GM12872 (cell line): ENCODE measurements around the gene ABHD3.

ENCODE experiments used
- CTCF ChIP-seq: IDR thresholded peaks from 3 replicates; pipeline ENCODE4 v1.5.1; 2011; ENCODE audit warnings: low read depth, mild to moderate bottlenecking, low read length, moderate library complexity; ENCODE audit not compliant: insufficient read depth

The ABHD3 gene

GRCh38 chr18:21700528-21701075, 4.0 kb downstream of the ABHD3 start:
- TF ChIP-seq CTCF, result no peak

- TF ChIP-seq CTCF, result no peak
Measured at GRCh38 chr18:21693322-21693721, 11.3 kb downstream of the ABHD3 start.

GRCh38 chr18:21689736-21690135, 14.8 kb downstream of the ABHD3 start:
- no peak for TF ChIP-seq CTCF

GRCh38 chr18:21686282-21687105, 18.1 kb downstream of the ABHD3 start:
- TF ChIP-seq CTCF, result no peak

GRCh38 chr18:21684731-21685130, 19.8 kb downstream of the ABHD3 start:
- no peak for TF ChIP-seq CTCF

- TF ChIP-seq CTCF, result no peak
Measured at GRCh38 chr18:21682371-21683051, 22.1 kb downstream of the ABHD3 start.

- TF ChIP-seq CTCF, result no peak
Measured at GRCh38 chr18:21680161-21680560, 24.4 kb downstream of the ABHD3 start.
